Naive B cell (primary cell): Measurements from ENCODE around the gene PIK3C2G. TPM values are rescaled to one million over a fixed set of nuclear protein-coding genes. Genes with fewer than 3 reads are reported as not detected.

ENCODE experiments used
- ATAC-seq, 2 donors: fragments of 150-1000 bp; cut with Tn5 transposase; 2 replicates each; pipeline ENCODE4 v1.10.0; 2021; ENCODE audit warnings: low read depth in 2 of 2, mild to moderate bottlenecking in 2 of 2, moderate library complexity in 2 of 2
- DNase-seq: peaks from one replicate; pipeline ENCODE4 v3.0.0; 2022
- H3K27ac Mint-ChIP-seq, 6 donors: one replicate each; pipeline ENCODE4 v1.8.0; 2020 to 2022; ENCODE audit warnings: mild to moderate bottlenecking in 6 of 6, mixed read lengths in 6 of 6, moderate library complexity in 5 of 6, inconsistent platforms in 2 of 6
- H3K27me3 Mint-ChIP-seq, 3 donors: one replicate each; pipeline ENCODE4 v1.8.0; 2021 to 2022; ENCODE audit warnings: mixed read lengths in 3 of 3, mild to moderate bottlenecking in 1 of 3
- H3K36me3 Mint-ChIP-seq, 2 donors: one replicate each; pipeline ENCODE4 v1.8.0; 2020 to 2022; ENCODE audit warnings: mixed read lengths in 2 of 2, inconsistent platforms in 1 of 2, mild to moderate bottlenecking in 1 of 2
- H3K4me1 Mint-ChIP-seq, 3 donors: one replicate each; pipeline ENCODE4 v1.8.0; 2020 to 2022; ENCODE audit warnings: mixed read lengths in 3 of 3, inconsistent platforms in 1 of 3, mild to moderate bottlenecking in 1 of 3, moderate library complexity in 1 of 3
- H3K4me3 Mint-ChIP-seq, 8 donors: one replicate each; pipeline ENCODE4 v1.8.0; 2020 to 2022; ENCODE audit warnings: mild to moderate bottlenecking in 8 of 8, mixed read lengths in 8 of 8, moderate library complexity in 8 of 8, inconsistent platforms in 2 of 8
- H3K9me3 Mint-ChIP-seq, 7 donors: one replicate each; pipeline ENCODE4 v1.8.0; 2020 to 2022; ENCODE audit warnings: mixed read lengths in 7 of 7, mild to moderate bottlenecking in 5 of 7, inconsistent platforms in 2 of 7, moderate library complexity in 1 of 7
- polyA plus RNA-seq, 6 donors: library from polyadenylated mRNA; unstranded; fragments of 300-500 nt; fragmentation: Illumina TruSeq; gene quantifications; one replicate each; pipeline ENCODE4 v1.2.3, GENCODE V29; 2021; ENCODE audit warnings: low read depth in 6 of 6

PIK3C2G gene
- polyA plus RNA-seq, 6 donors from 2014 or later: not detected

GRCh38 chr12:18454330-18454729, 193.0 kb downstream of the PIK3C2G start:
- Mint-ChIP-seq H3K27me3 (no peaks in the 10 kb centered on the region), H3K4me3 (no peak overlapping the region), H3K27ac (no peak overlapping the region), H3K9me3 (peaks cover 5 to 18% (median 9%) of the 10 kb centered on the region in 7 donors), H3K36me3 (no peaks in the 10 kb centered on the region), H3K4me1 (no peaks in the 10 kb centered on the region)
- ATAC-seq: no peak
- DNase-seq: no peak

GRCh38 chr12:18456344-18456743, 195.0 kb downstream of the PIK3C2G start:
- H3K4me1 Mint-ChIP-seq: no peaks in the 10 kb centered on the region
- no peak overlapping the region for H3K27ac Mint-ChIP-seq
- DNase-seq: no peak
- no peak for ATAC-seq
- no peak overlapping the region for H3K4me3 Mint-ChIP-seq
- H3K9me3 Mint-ChIP-seq: peaks cover 3 to 15% (median 6%) of the 10 kb centered on the region in 7 donors
- H3K36me3 Mint-ChIP-seq: no peaks in the 10 kb centered on the region
- H3K27me3 Mint-ChIP-seq: no peaks in the 10 kb centered on the region

- Mint-ChIP-seq H3K4me3 (no peak overlapping the region), H3K36me3 (no peaks in the 10 kb centered on the region), H3K27me3 (no peaks in the 10 kb centered on the region), H3K27ac (no peak overlapping the region), H3K4me1 (no peaks in the 10 kb centered on the region), H3K9me3 (peaks cover 0 to 15% (median 3%) of the 10 kb centered on the region in 7 donors)
- ATAC-seq (no peak), DNase-seq (no peak)
These were observed 196.0 kb downstream of the PIK3C2G start for GRCh38 chr12:18457362-18457761.

- H3K4me1 Mint-ChIP-seq: no peaks in the 10 kb centered on the region
- no peak overlapping the region for H3K4me3 Mint-ChIP-seq
- ATAC-seq: no peak
- no peaks in the 10 kb centered on the region for H3K36me3 Mint-ChIP-seq
- H3K27ac Mint-ChIP-seq: no peak overlapping the region
- no peak for DNase-seq
- peaks cover 0 to 10% (median 0%) of the 10 kb centered on the region in 7 donors for H3K9me3 Mint-ChIP-seq
- H3K27me3 Mint-ChIP-seq: no peaks in the 10 kb centered on the region
These were observed 200.4 kb downstream of the PIK3C2G start for GRCh38 chr12:18461758-18462157.

- no peak overlapping the region for H3K4me3 Mint-ChIP-seq
- no peak overlapping the region for H3K27ac Mint-ChIP-seq
- no peaks in the 10 kb centered on the region for H3K27me3 Mint-ChIP-seq
- no peaks in the 10 kb centered on the region for H3K36me3 Mint-ChIP-seq
- DNase-seq (no peak), ATAC-seq (no peak)
- H3K4me1 Mint-ChIP-seq: no peaks in the 10 kb centered on the region
- H3K9me3 Mint-ChIP-seq: peaks cover 0 to 10% (median 0%) of the 10 kb centered on the region in 7 donors
These were observed 201.1 kb downstream of the PIK3C2G start for GRCh38 chr12:18462442-18462841.

- Mint-ChIP-seq H3K27ac (no peak overlapping the region), H3K36me3 (no peaks in the 10 kb centered on the region), H3K9me3 (peaks cover 0 to 10% (median 0%) of the 10 kb centered on the region in 7 donors), H3K4me1 (no peaks in the 10 kb centered on the region), H3K4me3 (no peak overlapping the region), H3K27me3 (no peaks in the 10 kb centered on the region)
- DNase-seq (no peak), ATAC-seq (no peak)
These were observed 206.4 kb downstream of the PIK3C2G start for GRCh38 chr12:18467620-18468245.

- no peak overlapping the region for H3K27ac Mint-ChIP-seq
- H3K27me3 Mint-ChIP-seq: no peaks in the 10 kb centered on the region
These were observed 207.1 kb downstream of the PIK3C2G start for GRCh38 chr12:18468246-18469075.

GRCh38 chr12:18470251-18470650, 208.9 kb downstream of the PIK3C2G start:
- DNase-seq (no peak), ATAC-seq (no peak)
- no peaks in the 10 kb centered on the region for H3K27me3 Mint-ChIP-seq
- no peak overlapping the region for H3K27ac Mint-ChIP-seq
- H3K36me3 Mint-ChIP-seq: no peaks in the 10 kb centered on the region
- no peak overlapping the region for H3K4me3 Mint-ChIP-seq
- H3K9me3 Mint-ChIP-seq: peaks cover 0 to 6% (median 0%) of the 10 kb centered on the region in 7 donors
- no peaks in the 10 kb centered on the region for H3K4me1 Mint-ChIP-seq

More at GRCh38 chr12:18468246-18469075, 207.1 kb downstream of the PIK3C2G start:
- Mint-ChIP-seq H3K9me3 (peaks cover 0 to 10% (median 0%) of the 10 kb centered on the region in 7 donors), H3K4me3 (no peak overlapping the region), H3K4me1 (no peaks in the 10 kb centered on the region), H3K36me3 (no peaks in the 10 kb centered on the region)
- DNase-seq (no peak), ATAC-seq (no peak)

- no peak for ATAC-seq
These were observed 211.0 kb downstream of the PIK3C2G start for GRCh38 chr12:18472304-18472703.

GRCh38 chr12:18472806-18473205, 211.5 kb downstream of the PIK3C2G start:
- no peak for ATAC-seq
- Mint-ChIP-seq H3K36me3 (no peaks in the 10 kb centered on the region), H3K27ac (no peak overlapping the region), H3K4me3 (no peak overlapping the region), H3K27me3 (no peaks in the 10 kb centered on the region), H3K9me3 (peaks cover 0 to 8% (median 0%) of the 10 kb centered on the region in 7 donors), H3K4me1 (no peaks in the 10 kb centered on the region)
- no peak for DNase-seq

More at GRCh38 chr12:18472304-18472703, 211.0 kb downstream of the PIK3C2G start:
- no peaks in the 10 kb centered on the region for H3K27me3 Mint-ChIP-seq
- H3K4me1 Mint-ChIP-seq: no peaks in the 10 kb centered on the region
- DNase-seq: no peak
- H3K9me3 Mint-ChIP-seq: peaks cover 0 to 8% (median 0%) of the 10 kb centered on the region in 7 donors
- no peaks in the 10 kb centered on the region for H3K36me3 Mint-ChIP-seq
- H3K27ac Mint-ChIP-seq: no peak overlapping the region
- H3K4me3 Mint-ChIP-seq: no peak overlapping the region

GRCh38 chr12:18476861-18477260, 215.5 kb downstream of the PIK3C2G start:
- peaks cover 0 to 13% (median 2%) of the 10 kb centered on the region in 7 donors for H3K9me3 Mint-ChIP-seq
- no peak overlapping the region for H3K4me3 Mint-ChIP-seq
- no peaks in the 10 kb centered on the region for H3K36me3 Mint-ChIP-seq
- no peaks in the 10 kb centered on the region for H3K4me1 Mint-ChIP-seq
- no peak overlapping the region for H3K27ac Mint-ChIP-seq
- DNase-seq (no peak), ATAC-seq (no peak)
- no peaks in the 10 kb centered on the region for H3K27me3 Mint-ChIP-seq

GRCh38 chr12:18479256-18479655, 217.9 kb downstream of the PIK3C2G start:
- Mint-ChIP-seq H3K27me3 (no peaks in the 10 kb centered on the region), H3K36me3 (no peaks in the 10 kb centered on the region), H3K4me1 (no peaks in the 10 kb centered on the region), H3K9me3 (peaks cover 0 to 13% (median 2%) of the 10 kb centered on the region in 7 donors), H3K27ac (no peak overlapping the region), H3K4me3 (no peak overlapping the region)
- DNase-seq (no peak), ATAC-seq (no peak)

GRCh38 chr12:18482601-18483120, 221.3 kb downstream of the PIK3C2G start:
- H3K9me3 Mint-ChIP-seq: peaks cover 0 to 9% (median 2%) of the 10 kb centered on the region in 7 donors
- no peak overlapping the region for H3K27ac Mint-ChIP-seq
- H3K4me3 Mint-ChIP-seq: no peak overlapping the region
- no peak for DNase-seq
- H3K27me3 Mint-ChIP-seq: no peaks in the 10 kb centered on the region
- no peaks in the 10 kb centered on the region for H3K4me1 Mint-ChIP-seq
- no peaks in the 10 kb centered on the region for H3K36me3 Mint-ChIP-seq
- ATAC-seq: no peak
